Neural cell (in vitro differentiated cells): Measurements from ENCODE around the gene SYNRG. TPM values are rescaled to one million over a fixed set of nuclear protein-coding genes. Genes with fewer than 3 reads are reported as not detected.

ENCODE experiments used
- H2AFZ ChIP-seq: fragments of 200-600, 300-800 bp; sonication (generic), shearing (Covaris generic); 2 replicates; pipeline ENCODE4 v1.6.0; 2014; ENCODE audit warnings: low read depth, mild to moderate bottlenecking, antibody characterized with exemption, low read length, moderate library complexity
- H3F3A ChIP-seq: fragments of 200-600 bp; shearing (Covaris generic); 2 replicates; pipeline ENCODE4 v1.6.1; 2016; ENCODE audit warnings: mild to moderate bottlenecking, moderate library complexity, mixed read lengths, antibody characterized with exemption, low read length; ENCODE audit not compliant: insufficient read depth, poor library complexity, severe bottlenecking
- H3K27ac ChIP-seq: fragments of 200-600, 300-800 bp; sonication (generic), shearing (Covaris generic); 2 replicates; pipeline ENCODE4 v1.5.1; 2014; ENCODE audit warnings: mild to moderate bottlenecking, low read length, moderate library complexity
- H3K27me3 ChIP-seq: fragments of 300-800, 200-600 bp; sonication (generic), shearing (Covaris generic); 2 replicates; pipeline ENCODE4 v1.6.0; 2014; ENCODE audit warnings: mild to moderate bottlenecking, low read depth, low read length, moderate library complexity; ENCODE audit not compliant: insufficient read depth
- H3K36me3 ChIP-seq: fragments of 300-800, 200-600 bp; sonication (generic), shearing (Covaris generic); 2 replicates; pipeline ENCODE4 v1.5.1; 2014; ENCODE audit warnings: mild to moderate bottlenecking, antibody characterized with exemption, low read length, moderate library complexity; ENCODE audit not compliant: insufficient read depth
- H3K4me2 ChIP-seq: fragments of 300-800, 200-600 bp; sonication (generic), shearing (Covaris generic); 2 replicates; pipeline ENCODE4 v1.6.0; 2014; ENCODE audit warnings: mild to moderate bottlenecking, low read length
- H3K4me3 ChIP-seq: fragments of 300-800, 200-600 bp; sonication (generic), shearing (Covaris generic); 2 replicates; pipeline ENCODE4 v1.5.1; 2014; ENCODE audit warnings: mild to moderate bottlenecking, low read length, moderate library complexity
- H3K79me2 ChIP-seq: fragments of 200-600 bp; shearing (Covaris generic); replicated peaks from 2 replicates; pipeline ENCODE4 v1.6.0; 2014; ENCODE audit warnings: mild to moderate bottlenecking, low read length, moderate library complexity; ENCODE audit not compliant: insufficient read depth
- H3K9ac ChIP-seq: fragments of 300-800, 200-600 bp; sonication (generic), shearing (Covaris generic); 2 replicates; pipeline ENCODE4 v1.6.1; 2016; ENCODE audit warnings: mild to moderate bottlenecking, low read length, mixed read lengths
- H3K9me2 ChIP-seq: fragments of 200-600 bp; shearing (Covaris generic); 2 replicates; pipeline ENCODE4 v1.6.1; 2016; ENCODE audit warnings: mild to moderate bottlenecking, low read length, mixed read lengths; ENCODE audit not compliant: insufficient read depth
- H3K9me3 ChIP-seq: fragments of 200-600, 300-800 bp; sonication (generic), shearing (Covaris generic); 2 replicates; pipeline ENCODE4 v1.6.1; 2016; ENCODE audit warnings: mild to moderate bottlenecking, mixed run types, low read length, moderate library complexity, mixed read lengths
- H4K20me1 ChIP-seq: fragments of 200-600 bp; shearing (Covaris generic); 2 replicates; pipeline ENCODE4 v1.6.1; 2016; ENCODE audit warnings: mild to moderate bottlenecking, mixed run types; ENCODE audit not compliant: insufficient read depth
- EP300 ChIP-seq: fragments of 450-650 bp; conservative IDR thresholded peaks from 2 replicates; pipeline ENCODE4 v1.6.1; 2014; ENCODE audit warnings: antibody characterized with exemption, mild to moderate bottlenecking, moderate library complexity; ENCODE audit not compliant: poor library complexity, severe bottlenecking
- EZH2 ChIP-seq: fragments of 200-600, 300-800 bp; shearing (Covaris generic), sonication (generic); IDR thresholded peaks from 2 replicates; pipeline ENCODE4 v1.6.1; 2014; ENCODE audit warnings: antibody characterized with exemption, low read length, borderline replicate concordance, mild to moderate bottlenecking; ENCODE audit not compliant: insufficient read depth, poor library complexity, severe bottlenecking
- MXI1 ChIP-seq: fragments of 450-650 bp; conservative IDR thresholded peaks from 2 replicates; pipeline ENCODE4 v1.6.1; 2014; ENCODE audit warnings: antibody characterized with exemption, mild to moderate bottlenecking; ENCODE audit not compliant: poor library complexity, severe bottlenecking
- POLR2AphosphoS5 ChIP-seq: IDR thresholded peaks from 2 replicates; pipeline ENCODE4 v1.6.1; 2012
- RAD21 ChIP-seq: fragments of 450-650 bp; conservative IDR thresholded peaks from 2 replicates; pipeline ENCODE4 v1.6.1; 2014; ENCODE audit warnings: antibody characterized with exemption, mild to moderate bottlenecking, moderate library complexity
- SMC3 ChIP-seq: fragments of 450-650 bp; conservative IDR thresholded peaks from 2 replicates; pipeline ENCODE4 v1.6.1; 2014; ENCODE audit warnings: antibody characterized with exemption, mild to moderate bottlenecking, moderate library complexity; ENCODE audit not compliant: poor library complexity
- TAF1 ChIP-seq: IDR thresholded peaks from 2 replicates; pipeline ENCODE4 v1.6.1; 2012; ENCODE audit warnings: low read depth
- polyA plus RNA-seq: library from polyadenylated mRNA; depleted of rRNA; stranded (reverse); fragments of >200 nt; gene quantifications from 2 replicates; pipeline ENCODE4 v1.2.3, GENCODE V29; 2014
- TF ChIP-seq, protein P1 (sequence below): IDR thresholded peaks from 2 replicates; pipeline ENCODE4 v1.6.1; 2012; ENCODE audit warnings: borderline replicate concordance
- TF ChIP-seq, protein P2 (sequence below): fragments of 450-650 bp; IDR thresholded peaks from 2 replicates; pipeline ENCODE4 v1.5.1; 2014; ENCODE audit warnings: antibody characterized with exemption, mild to moderate bottlenecking, moderate library complexity; ENCODE audit not compliant: poor library complexity, severe bottlenecking

Gene SYNRG
- polyA plus RNA-seq, 1 donor from 2014 or later: 16.1 TPM

DNA sequence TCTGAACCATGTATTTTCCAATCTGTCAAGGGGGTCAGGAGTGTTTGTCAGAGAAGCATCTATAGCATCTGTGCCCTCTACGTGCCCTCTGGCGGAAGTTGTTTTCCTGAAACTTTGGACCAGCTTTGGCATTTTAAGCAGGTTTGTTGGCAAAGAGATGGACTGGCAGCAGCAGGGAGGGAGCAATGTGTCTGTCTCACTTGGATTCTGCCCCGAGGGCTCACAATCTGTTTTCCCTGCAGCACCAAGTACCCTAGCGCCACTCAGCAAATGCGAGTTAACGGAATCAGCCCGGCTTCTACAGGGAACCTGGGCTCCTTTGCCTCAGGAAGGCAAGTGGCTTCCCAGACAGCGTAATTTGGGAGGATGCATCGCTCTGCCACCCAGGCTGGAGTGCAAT lies 102.1 kb downstream of the SYNRG start:
- Histone ChIP-seq H3K4me2 (no peak overlapping the region), H2AFZ (no peak overlapping the region), H3K79me2 (peaks cover 8% of the 10 kb centered on the region), H4K20me1 (no peaks in the 10 kb centered on the region), H3K9me3 (no peaks in the 10 kb centered on the region), H3K9me2 (no peaks in the 10 kb centered on the region), H3K27ac (no peak overlapping the region), H3K27me3 (no peaks in the 10 kb centered on the region), H3K36me3 (peaks cover 2% of the 10 kb centered on the region), H3K4me3 (no peak overlapping the region), H3F3A (no peaks in the 10 kb centered on the region), H3K9ac (no peak overlapping the region)
- TF ChIP-seq SMC3: no peak
- no peak for TF ChIP-seq RAD21
- no peak for TF ChIP-seq EZH2
- TF ChIP-seq, protein P1, sequence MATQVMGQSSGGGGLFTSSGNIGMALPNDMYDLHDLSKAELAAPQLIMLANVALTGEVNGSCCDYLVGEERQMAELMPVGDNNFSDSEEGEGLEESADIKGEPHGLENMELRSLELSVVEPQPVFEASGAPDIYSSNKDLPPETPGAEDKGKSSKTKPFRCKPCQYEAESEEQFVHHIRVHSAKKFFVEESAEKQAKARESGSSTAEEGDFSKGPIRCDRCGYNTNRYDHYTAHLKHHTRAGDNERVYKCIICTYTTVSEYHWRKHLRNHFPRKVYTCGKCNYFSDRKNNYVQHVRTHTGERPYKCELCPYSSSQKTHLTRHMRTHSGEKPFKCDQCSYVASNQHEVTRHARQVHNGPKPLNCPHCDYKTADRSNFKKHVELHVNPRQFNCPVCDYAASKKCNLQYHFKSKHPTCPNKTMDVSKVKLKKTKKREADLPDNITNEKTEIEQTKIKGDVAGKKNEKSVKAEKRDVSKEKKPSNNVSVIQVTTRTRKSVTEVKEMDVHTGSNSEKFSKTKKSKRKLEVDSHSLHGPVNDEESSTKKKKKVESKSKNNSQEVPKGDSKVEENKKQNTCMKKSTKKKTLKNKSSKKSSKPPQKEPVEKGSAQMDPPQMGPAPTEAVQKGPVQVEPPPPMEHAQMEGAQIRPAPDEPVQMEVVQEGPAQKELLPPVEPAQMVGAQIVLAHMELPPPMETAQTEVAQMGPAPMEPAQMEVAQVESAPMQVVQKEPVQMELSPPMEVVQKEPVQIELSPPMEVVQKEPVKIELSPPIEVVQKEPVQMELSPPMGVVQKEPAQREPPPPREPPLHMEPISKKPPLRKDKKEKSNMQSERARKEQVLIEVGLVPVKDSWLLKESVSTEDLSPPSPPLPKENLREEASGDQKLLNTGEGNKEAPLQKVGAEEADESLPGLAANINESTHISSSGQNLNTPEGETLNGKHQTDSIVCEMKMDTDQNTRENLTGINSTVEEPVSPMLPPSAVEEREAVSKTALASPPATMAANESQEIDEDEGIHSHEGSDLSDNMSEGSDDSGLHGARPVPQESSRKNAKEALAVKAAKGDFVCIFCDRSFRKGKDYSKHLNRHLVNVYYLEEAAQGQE: no peak
- no peak for TF ChIP-seq TAF1
- no peak for TF ChIP-seq EP300
- TF ChIP-seq MXI1: no peak
- TF ChIP-seq POLR2AphosphoS5: no peak
- TF ChIP-seq, protein P2, sequence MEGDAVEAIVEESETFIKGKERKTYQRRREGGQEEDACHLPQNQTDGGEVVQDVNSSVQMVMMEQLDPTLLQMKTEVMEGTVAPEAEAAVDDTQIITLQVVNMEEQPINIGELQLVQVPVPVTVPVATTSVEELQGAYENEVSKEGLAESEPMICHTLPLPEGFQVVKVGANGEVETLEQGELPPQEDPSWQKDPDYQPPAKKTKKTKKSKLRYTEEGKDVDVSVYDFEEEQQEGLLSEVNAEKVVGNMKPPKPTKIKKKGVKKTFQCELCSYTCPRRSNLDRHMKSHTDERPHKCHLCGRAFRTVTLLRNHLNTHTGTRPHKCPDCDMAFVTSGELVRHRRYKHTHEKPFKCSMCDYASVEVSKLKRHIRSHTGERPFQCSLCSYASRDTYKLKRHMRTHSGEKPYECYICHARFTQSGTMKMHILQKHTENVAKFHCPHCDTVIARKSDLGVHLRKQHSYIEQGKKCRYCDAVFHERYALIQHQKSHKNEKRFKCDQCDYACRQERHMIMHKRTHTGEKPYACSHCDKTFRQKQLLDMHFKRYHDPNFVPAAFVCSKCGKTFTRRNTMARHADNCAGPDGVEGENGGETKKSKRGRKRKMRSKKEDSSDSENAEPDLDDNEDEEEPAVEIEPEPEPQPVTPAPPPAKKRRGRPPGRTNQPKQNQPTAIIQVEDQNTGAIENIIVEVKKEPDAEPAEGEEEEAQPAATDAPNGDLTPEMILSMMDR: no peak

DNA sequence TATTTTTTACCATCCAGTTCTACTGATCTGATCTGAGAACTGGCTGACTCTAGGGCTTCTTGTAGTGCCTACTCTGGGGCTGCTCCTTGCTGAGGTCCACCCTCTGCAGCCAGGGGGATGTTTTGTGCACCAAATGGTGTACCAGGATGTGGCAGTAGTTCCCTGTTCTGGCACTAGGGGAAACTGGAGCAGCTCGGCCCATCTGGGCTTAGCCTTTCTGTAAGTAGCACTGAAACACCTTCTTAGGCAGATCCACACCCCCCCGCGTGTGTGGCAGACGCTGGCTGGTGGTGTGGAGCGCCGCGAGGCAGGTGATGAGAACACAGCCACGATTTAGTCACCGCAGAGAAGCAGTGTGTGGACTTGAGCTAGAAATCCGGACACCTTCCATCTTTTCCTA lies 102.5 kb downstream of the SYNRG start:
- Histone ChIP-seq H3K79me2 (peaks cover 8% of the 10 kb centered on the region), H3K27ac (no peak overlapping the region), H3F3A (no peaks in the 10 kb centered on the region), H3K9ac (no peak overlapping the region), H3K9me3 (no peaks in the 10 kb centered on the region), H3K36me3 (no peaks in the 10 kb centered on the region), H3K4me2 (no peak overlapping the region), H4K20me1 (no peaks in the 10 kb centered on the region), H3K4me3 (no peak overlapping the region), H2AFZ (no peak overlapping the region), H3K27me3 (no peaks in the 10 kb centered on the region), H3K9me2 (no peaks in the 10 kb centered on the region)
- TF ChIP-seq POLR2AphosphoS5 (no peak), TAF1 (no peak), MXI1 (no peak)
- TF ChIP-seq, protein P2: no peak
